ENCODE results near the gene KRT78.
"Not testable (repeated sequence)": the region's sequence is repeated elsewhere in the genome, so short reads cannot be mapped to it uniquely, and the experiment has no call there.

Gene KRT78

DNA sequence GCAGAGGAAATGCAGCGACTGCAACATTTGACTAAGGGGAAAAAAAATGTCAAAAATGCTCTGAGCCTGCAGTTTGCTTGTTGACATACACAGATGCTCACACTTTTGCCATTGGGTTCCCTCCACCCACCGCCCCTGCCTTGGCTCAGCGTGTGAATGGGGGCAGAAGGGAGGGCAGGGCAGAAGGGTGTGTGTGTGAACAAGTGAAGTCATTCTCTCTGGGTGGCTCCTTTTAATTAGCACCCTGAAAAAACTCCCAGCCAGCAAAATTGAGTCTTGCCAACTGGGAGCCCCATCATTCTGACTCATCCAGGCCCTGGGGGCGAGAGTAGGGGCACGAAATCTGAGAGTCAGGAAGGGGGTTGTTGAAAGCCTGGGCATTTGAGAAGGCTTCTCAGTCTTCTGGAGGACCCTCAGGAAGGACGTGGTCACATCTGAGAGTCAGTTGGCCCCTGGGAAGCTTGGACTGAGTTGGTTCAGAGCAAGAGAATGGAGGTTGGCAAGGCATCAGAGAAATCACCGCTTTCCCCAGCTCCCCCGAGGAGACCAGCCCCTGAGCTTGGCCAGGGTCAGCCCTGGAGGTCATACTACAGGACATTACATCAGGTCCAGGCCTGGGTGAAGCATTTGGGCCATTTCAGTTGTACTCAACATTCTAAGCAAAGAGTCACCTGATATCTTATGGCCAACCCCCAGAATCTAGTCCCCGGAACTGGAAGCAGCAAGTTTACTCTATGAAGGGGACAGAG, 22.7 kb upstream of the KRT78 start:
- DNase-seq, result no peak

DNA sequence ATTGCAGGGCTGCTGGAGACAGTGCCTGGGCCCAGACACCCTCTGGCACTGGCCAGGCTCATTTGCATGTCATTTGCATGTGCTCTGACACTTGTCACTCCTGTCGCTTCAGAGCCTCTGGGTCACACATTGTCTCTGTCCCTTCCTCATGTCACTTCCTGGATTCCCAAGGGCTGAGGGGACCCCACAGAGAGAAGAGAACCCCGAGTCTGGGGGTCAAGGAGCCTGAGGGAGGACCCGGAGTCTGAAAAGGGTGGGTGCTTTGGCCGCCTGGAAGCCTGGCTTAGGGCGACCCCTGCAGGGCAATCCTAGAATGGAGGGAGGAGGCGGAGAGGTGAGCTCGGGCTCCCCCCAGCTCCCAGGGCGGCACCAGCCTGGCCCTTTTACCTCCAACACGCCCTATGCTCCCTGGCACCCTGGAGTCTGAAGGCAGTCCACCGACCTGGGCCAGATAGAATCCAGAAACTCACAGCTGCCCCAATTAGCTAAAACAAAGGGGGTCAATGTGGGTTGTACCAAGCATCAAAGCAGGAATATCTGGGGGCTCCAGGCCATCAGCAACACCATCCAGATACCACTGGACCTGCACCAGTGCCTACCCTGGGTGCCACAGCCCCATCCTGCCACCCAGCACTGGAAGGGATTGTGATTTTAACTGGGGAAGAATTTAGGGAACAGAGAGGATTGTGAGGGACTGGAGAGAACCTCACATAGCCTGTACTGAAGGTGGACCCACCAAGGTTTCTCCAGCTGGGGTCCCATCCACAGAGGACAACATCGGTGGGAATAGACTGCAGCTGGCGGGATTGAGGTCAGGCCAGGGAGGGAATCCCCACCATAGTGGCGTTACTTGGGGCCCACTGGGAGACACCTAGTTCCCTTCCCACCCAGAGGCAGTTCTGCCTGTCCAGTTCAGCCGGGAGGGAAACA, 21.8 kb upstream of the KRT78 start:
- peak; percentile 45 for DNase-seq

DNA sequence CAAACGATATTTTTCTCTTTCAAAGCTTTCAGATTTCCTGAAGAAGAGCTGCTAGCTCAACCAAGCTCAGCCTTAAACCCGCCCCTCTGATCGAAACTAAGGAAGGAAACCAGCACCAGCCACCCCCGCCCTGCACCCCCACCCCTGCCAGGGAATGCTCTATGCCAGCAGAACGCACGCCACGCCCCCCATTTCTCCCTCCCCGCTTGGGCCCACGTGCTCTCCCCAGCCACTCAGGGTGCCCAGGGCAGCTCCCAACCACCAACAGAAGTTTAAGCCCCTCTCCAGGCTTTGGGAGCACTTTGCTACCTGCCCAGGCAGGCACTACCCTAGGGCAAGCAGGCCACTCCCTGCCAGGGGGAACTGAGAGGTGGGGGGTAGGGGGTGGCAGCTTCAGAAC, 18.8 kb upstream of the KRT78 start:
- DNase-seq, result no peak

DNA sequence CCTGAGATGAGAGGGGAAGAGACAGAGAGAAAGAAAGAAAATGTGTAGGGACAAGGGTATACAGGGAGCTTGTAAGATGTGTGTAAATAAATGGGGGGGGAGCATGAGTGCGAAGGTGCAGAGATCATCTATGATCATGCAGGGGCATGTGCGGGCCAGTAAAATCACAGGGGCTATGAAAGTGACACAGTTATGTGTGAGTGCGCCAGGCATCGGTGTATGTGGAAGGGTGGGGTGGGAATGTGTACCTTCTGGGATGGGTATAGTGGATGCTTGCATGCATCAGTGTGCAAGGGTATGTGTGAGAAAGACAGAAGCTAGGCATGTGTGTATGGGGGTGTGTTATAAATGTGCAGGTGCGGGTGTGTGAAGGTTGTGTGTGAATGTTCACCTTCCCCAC, 18.4 kb upstream of the KRT78 start:
- no peak for DNase-seq

DNA sequence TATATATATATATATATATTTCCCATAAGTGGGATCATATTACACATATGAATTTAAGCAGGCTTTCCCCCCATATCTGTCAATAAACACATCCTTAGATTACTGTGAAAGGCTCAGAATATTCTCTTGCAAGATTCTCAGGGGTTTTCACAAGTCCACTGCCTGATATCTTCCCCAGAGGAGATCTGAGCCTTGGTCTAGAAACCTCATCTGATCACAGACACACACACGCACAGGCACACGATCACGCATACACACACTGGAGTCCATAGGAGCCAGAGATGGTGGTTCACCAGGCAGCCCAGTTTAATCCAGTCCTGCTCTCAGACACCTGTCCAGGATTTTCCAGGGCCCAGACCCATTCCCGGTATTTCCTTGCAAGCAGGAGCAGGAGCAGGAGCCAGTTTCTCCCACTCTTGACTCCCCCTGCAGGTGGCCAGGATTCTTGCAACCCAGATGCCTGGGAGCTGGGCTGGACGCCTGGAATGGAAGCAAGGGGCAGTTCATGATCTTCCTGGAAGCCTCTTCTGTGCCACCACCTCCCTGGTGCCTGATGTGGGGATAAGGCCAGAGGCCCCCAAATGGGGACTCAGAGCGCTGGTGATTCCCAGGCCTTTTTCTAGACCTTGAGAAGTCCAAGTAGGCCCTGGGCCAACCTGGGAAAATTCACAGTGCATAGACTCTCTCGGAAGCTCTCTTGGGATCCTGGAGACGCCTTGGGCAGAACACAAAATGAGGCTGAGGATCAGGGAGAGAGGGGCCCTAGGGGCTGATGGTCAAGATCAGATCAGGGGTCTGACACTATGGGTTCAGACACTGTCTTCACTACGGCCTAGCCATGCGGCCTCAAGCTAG, 16.5 kb upstream of the KRT78 start:
- DNase-seq, result no peak

DNA sequence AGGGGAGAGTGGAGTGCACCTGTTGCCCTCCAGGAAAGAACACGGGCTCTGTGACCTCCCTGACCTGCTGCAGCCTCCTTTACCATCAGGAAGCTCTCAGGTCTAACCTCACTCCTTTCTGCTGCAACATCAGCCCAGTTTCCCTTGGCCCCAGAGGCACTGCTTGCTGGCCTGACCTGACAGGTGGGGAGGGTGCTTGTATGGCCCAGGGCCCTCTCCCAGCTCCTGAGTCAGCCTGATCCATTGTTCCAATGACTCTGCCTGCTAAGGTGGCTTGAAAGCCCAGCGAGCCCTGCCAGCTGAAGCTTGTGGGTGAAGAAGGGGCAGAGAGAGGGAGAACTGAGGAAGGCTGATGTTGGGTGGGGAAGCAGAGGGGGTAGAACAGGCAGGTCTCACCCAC, 13.2 kb upstream of the KRT78 start:
- DNase-seq, result no peak

DNA sequence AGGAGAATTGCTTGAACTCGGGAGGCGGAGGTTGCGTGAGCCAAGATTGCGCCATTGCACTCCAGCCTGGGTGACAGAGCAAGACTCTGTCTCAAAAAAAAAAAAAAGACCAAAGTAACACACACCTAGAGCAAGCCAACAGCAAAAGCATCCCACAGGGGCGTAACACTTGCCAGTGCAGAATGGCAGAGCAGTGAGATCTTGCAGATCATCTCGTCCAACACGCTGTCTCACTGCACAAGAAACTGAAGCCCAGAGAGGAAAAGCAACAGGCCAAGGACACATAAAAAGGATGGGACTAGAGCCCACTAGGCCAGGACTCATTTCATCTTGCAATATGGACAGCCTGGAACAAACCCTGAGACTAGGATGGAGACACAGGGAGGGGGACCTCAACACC, 12.7 kb upstream of the KRT78 start:
- no peak for DNase-seq

DNA sequence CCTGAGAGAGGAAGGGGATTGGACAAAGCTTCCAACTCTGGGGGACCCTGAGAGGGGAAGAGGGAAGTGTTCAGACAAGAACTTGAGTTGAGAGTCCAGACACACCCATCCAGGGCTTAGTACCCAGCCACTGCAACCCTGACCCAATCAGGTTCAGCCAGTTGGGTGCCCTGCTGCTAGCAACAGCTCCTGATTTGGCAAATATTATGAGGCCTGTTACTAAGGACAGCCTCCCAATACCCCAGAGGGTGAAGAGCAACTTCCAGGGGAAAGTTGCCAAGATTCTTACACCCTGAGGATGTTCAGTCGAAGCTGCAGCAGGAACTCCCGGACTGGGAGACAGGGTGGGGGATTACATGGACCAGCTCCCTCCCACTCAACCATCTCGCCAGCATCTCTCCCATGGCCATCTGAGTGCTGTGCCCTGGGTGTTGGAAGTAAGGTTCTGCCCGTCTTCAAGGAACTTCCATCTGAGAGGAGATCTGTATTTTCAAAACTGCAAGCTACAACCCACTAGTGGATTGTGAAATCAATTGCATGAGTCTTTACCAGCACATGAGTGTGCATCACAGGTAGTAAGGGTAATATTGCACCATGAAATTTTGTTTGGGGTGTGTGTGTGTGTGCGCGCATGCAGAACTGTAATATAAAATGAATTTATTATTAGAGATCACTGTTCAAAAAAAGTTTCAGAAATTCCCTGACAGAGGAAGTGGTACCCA, 11.5 kb upstream of the KRT78 start:
- DNase-seq, result no peak

DNA sequence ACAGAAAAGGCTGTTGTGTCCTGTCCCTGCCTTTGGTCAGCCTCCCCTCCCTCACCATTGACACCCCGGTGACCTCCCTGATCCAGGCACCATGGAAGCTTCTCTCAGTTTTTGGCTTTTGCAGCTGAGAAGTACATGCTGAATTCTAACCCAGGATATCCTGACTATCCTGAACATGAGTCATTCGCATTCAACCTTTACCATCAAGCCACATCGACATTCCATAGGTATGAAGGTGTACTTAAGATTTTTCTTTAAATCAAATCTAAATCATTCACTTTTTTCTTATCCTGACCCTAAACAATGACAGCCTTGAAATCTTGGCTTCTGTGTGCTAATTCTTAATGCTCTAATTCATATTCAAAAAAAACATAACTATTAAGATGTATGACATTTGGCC, 8.7 kb upstream of the KRT78 start:
- DNase-seq, result no peak

DNA sequence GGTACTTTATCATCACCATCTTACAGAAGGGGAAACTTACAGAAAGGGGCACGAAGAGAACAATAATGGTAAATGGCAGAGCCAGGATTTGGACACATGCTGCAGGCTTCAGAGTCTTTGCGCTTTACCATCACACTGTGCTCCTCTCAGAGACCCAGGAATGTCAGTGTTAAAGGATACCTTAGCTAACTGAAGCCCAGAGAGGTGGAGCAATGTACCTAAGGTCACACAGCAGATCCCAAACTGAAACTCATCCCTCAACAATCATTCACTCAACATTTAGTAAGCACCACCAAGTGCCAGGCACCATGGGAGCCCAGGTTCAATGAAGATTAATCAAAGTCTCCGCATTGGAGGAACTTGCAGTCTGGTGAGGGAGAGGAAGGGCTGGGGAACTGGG, 8.0 kb upstream of the KRT78 start:
- no peak for DNase-seq

DNA sequence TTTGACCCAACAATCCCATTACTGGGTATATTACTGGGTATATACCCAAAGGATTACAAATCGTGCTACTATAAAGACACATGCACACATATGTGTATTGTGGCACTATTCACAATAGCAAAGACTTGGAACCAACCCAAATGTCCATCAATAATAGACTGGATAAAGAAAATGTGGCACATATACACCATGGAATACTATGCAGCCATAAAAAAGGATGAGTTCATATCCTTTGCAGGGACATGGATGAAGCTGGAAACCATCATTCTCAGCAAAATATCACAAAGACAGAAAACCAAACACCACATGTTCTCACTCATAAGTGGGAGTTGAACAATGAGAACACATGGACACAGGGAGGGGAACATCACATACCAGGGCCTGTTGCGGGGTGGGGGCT, 7.3 kb upstream of the KRT78 start:
- not testable (repeated sequence) for DNase-seq

DNA sequence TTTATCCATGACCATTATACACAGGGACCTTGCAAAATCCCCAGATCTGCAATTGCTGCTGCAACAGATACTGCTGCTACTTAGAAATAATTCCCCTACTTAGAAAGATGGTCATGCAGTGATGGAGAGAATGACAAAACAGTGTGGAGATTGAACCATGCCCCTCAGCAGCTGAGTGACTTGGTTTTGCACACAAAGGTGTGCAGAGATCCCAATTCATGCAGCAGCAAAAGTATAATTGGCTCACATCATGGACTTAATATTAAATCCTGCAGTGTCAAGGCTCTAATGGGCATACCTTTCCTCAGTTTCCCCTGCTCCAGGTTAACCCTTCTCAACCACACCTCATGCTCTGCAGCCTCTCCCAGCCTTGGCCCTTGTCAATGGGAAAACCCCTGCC, 3.0 kb upstream of the KRT78 start:
- no peak for DNase-seq

DNA sequence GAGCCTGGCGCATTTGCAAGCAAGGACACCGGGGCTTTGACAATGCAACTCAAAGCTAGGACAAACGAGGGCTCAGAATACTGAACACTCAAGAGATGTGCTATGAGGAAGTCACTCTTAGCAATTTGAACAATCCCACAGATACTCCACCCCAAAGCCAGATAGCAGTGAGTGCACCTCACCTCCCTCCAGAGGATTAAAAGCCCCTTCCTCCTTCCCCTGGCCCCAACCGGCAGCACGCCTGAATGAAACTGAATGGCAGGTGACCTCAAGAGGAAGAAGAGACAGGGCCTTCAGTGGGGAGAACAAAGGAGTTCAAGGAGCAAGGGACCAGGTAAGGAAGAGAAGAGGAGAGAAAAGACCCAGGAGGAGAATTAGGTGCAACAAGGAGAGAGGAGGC, 1.9 kb upstream of the KRT78 start:
- no peak for DNase-seq

DNA sequence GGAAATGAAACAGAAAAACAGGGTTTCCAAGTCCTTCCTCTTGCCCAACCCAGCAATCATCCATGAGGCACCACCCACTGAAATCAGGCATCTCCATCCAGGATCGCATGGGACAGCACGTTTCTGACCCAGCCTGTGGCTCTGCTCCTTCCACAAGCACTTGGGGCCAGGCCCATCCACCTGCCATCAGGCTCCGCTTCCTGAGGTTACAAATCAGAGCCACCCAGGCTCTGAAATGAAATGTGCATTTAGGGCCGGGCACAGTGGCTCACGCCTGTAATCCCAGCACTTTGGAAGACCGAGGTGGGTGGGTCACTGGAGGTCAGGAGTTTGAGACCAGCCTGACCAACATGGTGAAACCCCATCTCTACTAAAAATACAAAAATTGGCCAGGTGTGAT, 717 bp upstream of the KRT78 start:
- no peak for DNase-seq

DNA sequence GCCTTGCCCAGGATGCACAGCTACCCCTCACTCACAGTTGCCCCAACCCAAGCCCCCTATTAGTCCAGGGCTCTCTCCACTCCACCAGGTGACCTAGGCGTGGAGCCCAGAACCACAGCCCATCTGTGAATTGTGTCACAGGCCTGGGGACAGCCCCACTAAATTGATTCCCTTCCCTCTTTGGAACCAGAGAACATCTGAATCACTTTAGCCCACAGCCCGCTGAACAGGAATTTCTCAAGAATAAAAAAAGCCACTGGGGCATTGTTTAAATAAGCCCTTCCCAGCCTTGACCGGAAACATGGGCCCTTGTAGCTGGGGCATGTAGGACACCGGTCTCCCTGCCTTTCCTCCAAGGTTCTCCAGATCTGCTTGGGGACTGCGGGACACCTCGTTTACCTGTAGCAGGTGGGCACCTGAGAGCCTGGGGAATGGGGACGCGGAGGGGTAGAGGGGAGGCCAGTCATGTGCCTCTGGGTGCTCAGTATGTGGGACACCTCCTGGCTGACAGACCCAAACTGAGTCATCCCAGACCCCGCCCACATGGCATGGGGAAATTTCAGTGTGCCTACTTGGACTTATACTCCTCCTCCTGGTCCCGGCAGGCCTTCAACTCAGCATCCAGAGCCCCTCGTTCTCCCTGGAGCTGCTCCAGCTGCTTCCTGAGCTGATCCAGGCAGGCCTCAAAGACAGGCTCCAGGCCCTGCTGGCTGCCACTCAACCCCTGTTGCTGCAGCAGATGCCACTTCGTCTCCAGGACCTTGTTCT, 1.3 kb downstream of the KRT78 start:
- no peak for DNase-seq

DNA sequence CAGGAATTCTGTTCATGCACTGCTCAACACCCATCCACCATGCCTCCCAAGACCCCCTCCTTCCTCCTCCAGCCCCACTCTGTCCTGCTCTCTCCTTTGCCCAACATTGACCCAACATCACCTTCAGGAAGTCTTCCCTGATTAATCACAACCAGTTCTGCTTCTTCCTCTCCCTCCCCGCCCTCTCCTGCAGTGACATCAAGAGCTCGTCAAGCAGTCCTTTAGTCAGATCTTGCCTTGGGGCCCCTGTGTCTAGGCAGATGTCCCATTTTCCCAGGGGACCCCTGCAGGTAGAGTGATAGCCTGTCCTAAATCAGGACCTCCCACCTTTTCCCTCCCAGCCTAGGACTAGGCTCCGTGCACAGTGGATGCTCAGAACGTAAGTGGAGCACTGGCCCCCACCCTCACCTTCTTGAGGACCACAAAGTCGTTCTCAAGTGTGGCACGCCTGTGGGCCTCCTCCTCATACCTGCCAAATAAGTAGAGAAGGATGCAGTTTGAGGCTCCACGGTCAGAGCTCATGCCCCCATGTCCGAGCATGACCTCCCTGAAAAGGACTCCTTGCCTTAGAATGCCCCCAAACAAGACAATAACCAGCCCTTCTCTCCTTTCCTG, 2.3 kb downstream of the KRT78 start:
- no peak for DNase-seq

DNA sequence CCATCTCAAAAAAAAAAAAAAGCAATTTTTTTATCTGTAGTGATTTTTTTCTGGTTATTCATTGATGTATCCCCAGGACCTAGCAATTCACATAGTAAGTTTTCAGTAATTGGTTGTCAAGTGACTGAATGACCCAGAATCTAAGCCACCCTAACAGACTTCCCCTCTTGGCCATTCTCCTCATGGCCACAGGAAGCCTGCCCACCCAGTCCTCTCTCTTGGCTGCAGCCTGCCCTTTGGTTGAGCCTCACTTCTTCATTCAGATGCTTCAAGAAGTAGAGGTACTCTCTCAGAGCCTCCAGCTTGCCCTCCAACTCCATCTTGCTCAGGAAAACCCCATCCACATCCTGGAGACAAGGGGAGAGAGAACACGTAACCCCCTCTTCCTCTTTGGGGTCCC, 2.8 kb downstream of the KRT78 start:
- DNase-seq, result no peak

DNA sequence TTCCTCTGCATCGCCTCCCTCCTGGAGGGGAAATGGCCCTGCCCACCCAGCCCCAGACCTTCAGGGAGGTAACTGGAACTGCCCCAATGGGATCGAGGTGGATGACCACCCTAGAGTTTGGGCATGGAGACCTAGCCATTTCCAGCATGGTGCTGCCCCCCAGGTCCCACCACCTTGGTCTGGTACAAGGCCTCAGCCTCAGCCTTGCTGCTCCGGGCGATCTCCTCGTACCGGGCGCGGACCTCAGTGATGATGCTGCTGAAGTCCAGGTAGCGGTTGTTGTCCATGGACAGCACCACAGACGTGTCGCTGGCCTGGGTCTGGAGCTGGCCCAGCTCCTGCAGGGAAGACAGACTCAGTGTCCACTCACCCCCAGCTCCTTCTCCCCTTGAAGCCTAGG, 4.4 kb downstream of the KRT78 start:
- no peak for DNase-seq

DNA sequence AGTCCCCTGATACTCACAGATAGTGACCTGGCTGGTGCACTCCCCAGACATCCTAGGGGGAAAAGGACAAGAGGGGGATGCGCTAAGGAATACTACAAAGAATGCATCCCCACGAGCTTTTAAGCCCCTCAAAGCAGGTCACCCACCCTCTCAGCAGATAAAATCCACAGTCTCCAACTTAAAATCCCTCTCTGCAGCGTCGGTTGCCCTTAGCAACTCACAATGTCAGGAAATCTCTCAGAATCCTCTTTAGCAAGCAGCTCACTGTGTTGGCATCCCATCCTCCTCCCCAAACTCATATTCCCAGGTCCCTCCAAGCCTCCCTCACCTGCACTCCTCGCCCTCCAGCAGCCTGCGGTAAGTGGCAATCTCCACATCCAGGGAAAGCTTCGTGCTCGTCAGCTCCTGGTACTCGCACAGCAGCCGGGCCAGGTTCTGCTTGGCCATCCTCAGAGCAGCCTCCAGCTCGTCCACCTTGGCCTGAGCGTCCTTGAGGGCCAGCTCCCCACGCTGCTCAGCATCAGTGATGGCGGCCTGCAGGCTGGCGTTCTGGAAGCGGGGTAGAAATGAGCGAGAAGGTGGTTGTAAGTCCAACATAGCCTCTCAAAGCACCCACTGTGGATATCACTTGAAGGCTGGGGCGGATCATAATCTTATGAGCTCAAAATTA, 9.2 kb downstream of the KRT78 start:
- DNase-seq, result no peak

DNA sequence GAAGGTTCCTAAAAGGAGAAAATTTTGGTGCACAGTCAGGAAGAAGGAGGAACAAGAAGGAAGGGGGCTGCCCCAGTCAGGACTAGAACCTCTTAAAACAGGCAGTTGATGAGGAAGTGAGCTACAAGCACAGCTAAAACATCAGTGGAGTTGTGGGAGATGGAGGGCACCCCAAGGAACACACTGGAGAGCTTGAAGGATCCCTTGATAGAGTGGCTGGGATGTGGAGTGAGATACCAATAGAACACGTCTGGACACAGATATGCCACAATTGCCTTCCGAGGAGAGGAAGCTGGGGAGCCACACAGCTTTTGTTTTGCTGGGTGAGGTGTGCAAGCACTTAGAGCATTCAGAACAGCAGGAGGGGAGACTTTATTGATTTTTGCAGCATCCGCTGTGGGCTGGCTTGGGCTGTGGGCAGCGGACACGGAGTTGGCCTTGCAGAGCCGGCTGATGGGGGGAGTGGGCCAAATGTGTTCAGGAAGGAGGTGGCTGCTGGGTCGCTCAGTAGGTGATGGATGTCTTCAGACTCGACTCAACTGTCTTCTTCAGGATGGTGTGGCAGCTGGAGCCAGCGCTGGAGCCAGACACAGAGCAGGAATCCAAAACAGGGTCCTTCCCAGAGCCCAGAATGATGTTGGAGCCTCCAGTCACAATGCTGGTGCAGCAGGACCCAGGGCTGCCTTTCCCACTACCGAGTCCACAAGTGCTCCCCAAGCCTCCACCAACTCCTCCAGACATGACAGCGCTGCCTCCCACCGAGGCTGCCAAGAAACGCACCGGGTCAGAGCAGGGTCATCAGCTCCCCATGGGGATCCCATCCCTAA, 10.0 kb downstream of the KRT78 start:
- DNase-seq, result no peak

Measured in NK-92 treated with Interleukin-12 subunit alpha and Interleukin-12 subunit beta, amount 100 ng/mL, for 24 hours (cell line).